Trophoblast cell (in vitro differentiated cells and primary cell): ENCODE data around the gene KBTBD4.
A peak's percentile ranks its signal among the peaks of the same experiment; 100 is the strongest.

Experiments used
- DNase-seq, 2 donors: peaks; one replicate each; pipeline ENCODE4 v3.0.0-alpha.2; 2016
- H2AFZ ChIP-seq: 2 replicates; pipeline ENCODE4 v1.6.1; 2013; ENCODE audit warnings: low read length, moderate library complexity, mild to moderate bottlenecking; ENCODE audit not compliant: insufficient read depth, poor library complexity
- H2AK5ac ChIP-seq: 2 replicates; pipeline ENCODE4 v1.6.1; 2013; ENCODE audit warnings: mild to moderate bottlenecking, low read length
- H2BK120ac ChIP-seq: 2 replicates; pipeline ENCODE4 v1.6.1; 2013; ENCODE audit warnings: low read length, mild to moderate bottlenecking, moderate library complexity; ENCODE audit not compliant: insufficient read depth, poor library complexity
- H2BK12ac ChIP-seq: 2 replicates; pipeline ENCODE4 v1.6.1; 2013; ENCODE audit warnings: mild to moderate bottlenecking, low read length, moderate library complexity
- H2BK5ac ChIP-seq: 2 replicates; pipeline ENCODE4 v1.6.1; 2013; ENCODE audit warnings: low read length, low read depth, moderate library complexity, mild to moderate bottlenecking; ENCODE audit not compliant: poor library complexity
- H3K14ac ChIP-seq: 2 replicates; pipeline ENCODE4 v1.6.1; 2013; ENCODE audit warnings: mild to moderate bottlenecking, low read length
- H3K18ac ChIP-seq: 2 replicates; pipeline ENCODE4 v1.6.1; 2013; ENCODE audit warnings: mild to moderate bottlenecking, low read length
- H3K23ac ChIP-seq: 2 replicates; pipeline ENCODE4 v1.6.1; 2013; ENCODE audit warnings: low read length
- H3K27ac ChIP-seq: 2 replicates; pipeline ENCODE4 v1.5.1; 2013; ENCODE audit warnings: low read depth, mild to moderate bottlenecking, inconsistent platforms, low read length, moderate library complexity
- H3K27me3 ChIP-seq: 2 replicates; pipeline ENCODE4 v1.6.1; 2013; ENCODE audit warnings: inconsistent platforms, mild to moderate bottlenecking, low read length, moderate library complexity; ENCODE audit not compliant: insufficient read depth
- H3K36me3 ChIP-seq, 2 experiments: 1 replicate in 1 of 2; 2 replicates in 1 of 2; pipeline ENCODE4 v1.6.1; 2013; ENCODE audit warnings: low read length in 2 of 2, mild to moderate bottlenecking in 2 of 2, moderate library complexity in 1 of 2; ENCODE audit not compliant: insufficient read depth in 2 of 2, control insufficient read depth in 1 of 2
- H3K4ac ChIP-seq: 2 replicates; pipeline ENCODE4 v1.6.1; 2013; ENCODE audit warnings: low read depth, mild to moderate bottlenecking, low read length, moderate library complexity
- H3K4me1 ChIP-seq, 2 experiments: 1 replicate in 1 of 2; 2 replicates in 1 of 2; pipeline ENCODE4 v1.6.1; 2013; ENCODE audit warnings: low read length in 2 of 2, mild to moderate bottlenecking in 2 of 2, moderate library complexity in 1 of 2; ENCODE audit not compliant: insufficient read depth in 2 of 2, control insufficient read depth in 1 of 2
- H3K4me2 ChIP-seq: 2 replicates; pipeline ENCODE4 v1.6.1; 2013; ENCODE audit warnings: inconsistent platforms, mild to moderate bottlenecking, low read length, moderate library complexity
- H3K4me3 ChIP-seq: 2 replicates; pipeline ENCODE4 v1.5.1; 2013; ENCODE audit warnings: mild to moderate bottlenecking, low read depth, low read length, inconsistent platforms
- H3K79me1 ChIP-seq: one replicate; pipeline ENCODE4 v1.6.1; 2013; ENCODE audit warnings: low read length
- H3K79me2 ChIP-seq: 2 replicates; pipeline ENCODE4 v1.6.1; 2013; ENCODE audit warnings: low read length, mild to moderate bottlenecking; ENCODE audit not compliant: control insufficient read depth, insufficient read depth, poor library complexity
- H3K9ac ChIP-seq: 2 replicates; pipeline ENCODE4 v1.6.1; 2013; ENCODE audit warnings: mild to moderate bottlenecking, low read length
- H3K9me3 ChIP-seq: 2 replicates; pipeline ENCODE4 v1.6.1; 2013; ENCODE audit warnings: low read depth, mild to moderate bottlenecking, control low read depth, inconsistent platforms, low read length; ENCODE audit not compliant: insufficient read depth
- H4K12ac ChIP-seq: 2 replicates; pipeline ENCODE4 v1.6.1; 2013; ENCODE audit warnings: low read depth, mild to moderate bottlenecking, low read length, moderate library complexity
- H4K8ac ChIP-seq: 2 replicates; pipeline ENCODE4 v1.6.1; 2013; ENCODE audit warnings: low read depth, mild to moderate bottlenecking, low read length, moderate library complexity
- H4K91ac ChIP-seq: one replicate; pipeline ENCODE4 v1.6.1; 2013; ENCODE audit warnings: low read depth, mild to moderate bottlenecking, low read length, moderate library complexity
- WGBS: extraction: QIAGEN DNeasy Blood & Tissue Kit; methylation state at CpG from one replicate; pipeline ENCODE4 v1.1.7; 2013; ENCODE audit warnings: missing lambda C conversion rate; ENCODE audit not compliant: insufficient read length, insufficient coverage; ENCODE audit errors: extremely low coverage; 5-methylcytosine and 5-hydroxymethylcytosine counted together

KBTBD4 gene

GRCh38 chr11:47571357-47571729, 7.4 kb downstream of the KBTBD4 start:
- no peak overlapping the region for H3K23ac ChIP-seq
- no peak overlapping the region for H4K91ac ChIP-seq
- no peak overlapping the region for H2BK5ac ChIP-seq
- no peak overlapping the region for H2AK5ac ChIP-seq
- no peak overlapping the region for H4K12ac ChIP-seq
- no peak overlapping the region for H3K18ac ChIP-seq
- no peaks in the 10 kb centered on the region for H3K4me1 ChIP-seq
- no peak overlapping the region for H3K14ac ChIP-seq
- no peak overlapping the region for H3K4me3 ChIP-seq
- no peaks in the 10 kb centered on the region for H3K27me3 ChIP-seq
- H2BK120ac ChIP-seq = no peak overlapping the region
- no peak overlapping the region for H3K4ac ChIP-seq
- H4K8ac ChIP-seq = no peak overlapping the region
- H3K9me3 ChIP-seq = peaks cover 3% of the 10 kb centered on the region
- no peak overlapping the region for H2AFZ ChIP-seq
- no peaks in the 10 kb centered on the region for H3K79me2 ChIP-seq
- no peak overlapping the region for H3K9ac ChIP-seq
- no peak for DNase-seq
- no CpG with 5 or more reads among the region's 4 CpGs for WGBS
- no peak overlapping the region for H2BK12ac ChIP-seq
- H3K36me3 ChIP-seq = peaks cover 26 to 37% of the 10 kb centered on the region in 2 experiments
- no peak overlapping the region for H3K27ac ChIP-seq
- no peak overlapping the region for H3K4me2 ChIP-seq
- H3K79me1 ChIP-seq = no peaks in the 10 kb centered on the region

DNA sequence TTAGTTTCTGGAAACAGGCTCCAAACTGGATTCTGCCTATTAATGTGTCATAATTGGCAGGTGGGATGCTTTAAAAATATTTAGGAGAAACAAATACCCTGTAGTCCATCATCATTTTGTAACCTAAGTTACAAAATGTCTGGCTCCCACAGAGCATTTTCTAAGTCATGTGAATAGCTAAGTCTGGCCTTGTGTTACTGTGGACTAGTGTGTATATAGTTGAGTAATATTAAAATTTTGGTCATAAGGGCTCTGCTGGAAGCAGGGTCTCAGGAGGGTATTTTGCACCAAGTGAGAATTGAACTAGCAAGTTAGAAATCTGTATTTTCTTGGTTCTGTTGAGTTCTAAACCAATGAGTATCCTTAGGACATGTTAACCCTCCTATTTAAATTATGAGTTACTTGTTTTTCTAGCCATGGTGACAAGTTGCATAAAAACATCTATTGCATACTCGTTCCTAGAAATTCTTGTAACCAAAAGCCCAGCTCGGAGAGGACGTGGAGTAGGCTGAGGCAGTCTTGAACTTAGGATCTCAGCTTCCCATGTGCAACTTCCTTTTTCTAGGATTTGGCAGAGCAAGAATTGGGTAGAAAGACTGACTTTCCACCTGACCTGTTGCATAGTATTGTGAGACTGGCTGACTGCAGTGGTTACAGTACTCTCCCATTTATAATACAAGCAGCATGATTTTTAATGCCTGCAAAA, 8.0 kb downstream of the KBTBD4 start:
- H3K23ac ChIP-seq = no peak overlapping the region
- no peak overlapping the region for H2BK5ac ChIP-seq
- no peak for DNase-seq
- no peak overlapping the region for H2AK5ac ChIP-seq
- no peak overlapping the region for H3K14ac ChIP-seq
- no CpG with 5 or more reads among the region's 3 CpGs for WGBS
- H3K79me1 ChIP-seq = peaks cover 2% of the 10 kb centered on the region
- H3K36me3 ChIP-seq = peaks cover 23 to 37% of the 10 kb centered on the region in 2 experiments
- H3K27me3 ChIP-seq = no peaks in the 10 kb centered on the region
- no peak overlapping the region for H3K4me2 ChIP-seq
- H2AFZ ChIP-seq = no peak overlapping the region
- H3K9ac ChIP-seq = no peak overlapping the region
- H3K4me1 ChIP-seq = no peaks in the 10 kb centered on the region
- peaks cover 4% of the 10 kb centered on the region for H3K79me2 ChIP-seq
- H4K8ac ChIP-seq = no peak overlapping the region
- no peak overlapping the region for H3K18ac ChIP-seq
- H2BK12ac ChIP-seq = no peak overlapping the region
- H3K9me3 ChIP-seq = peaks cover 3% of the 10 kb centered on the region
- H4K12ac ChIP-seq = no peak overlapping the region
- H3K27ac ChIP-seq = no peak overlapping the region
- no peak overlapping the region for H3K4me3 ChIP-seq
- no peak overlapping the region for H3K4ac ChIP-seq
- no peak overlapping the region for H4K91ac ChIP-seq
- no peak overlapping the region for H2BK120ac ChIP-seq

- H2AFZ ChIP-seq = no peak overlapping the region
- WGBS = no CpG with 5 or more reads among the region's 7 CpGs
These were observed 9.1 kb downstream of the KBTBD4 start for GRCh38 chr11:47569646-47570045.

GRCh38 chr11:47566149-47566698, 12.5 kb downstream of the KBTBD4 start:
- Histone ChIP-seq H3K23ac (no peak overlapping the region), H3K79me1 (peaks cover 11% of the 10 kb centered on the region), H3K18ac (peak overlapping the region; percentile 92), H3K4me3 (peak overlapping the region; percentile 87), H4K91ac (peak overlapping the region; percentile 62), H2AFZ (no peak overlapping the region), H3K27ac (no peak overlapping the region), H3K4me1 (peaks cover 0 to 4% of the 10 kb centered on the region in 2 experiments), H2BK120ac (peak overlapping the region; percentile 12), H2BK12ac (no peak overlapping the region), H3K9ac (peak overlapping the region; percentile 81), H4K8ac (peak overlapping the region; percentile 88), H3K27me3 (no peaks in the 10 kb centered on the region), H4K12ac (peak overlapping the region; percentile 73), H3K4ac (peak overlapping the region; percentile 77), H2AK5ac (no peak overlapping the region), H3K79me2 (peaks cover 12% of the 10 kb centered on the region), H3K36me3 (peaks cover 5 to 12% of the 10 kb centered on the region in 2 experiments), H3K4me2 (peak overlapping the region; percentile 90), H3K9me3 (no peaks in the 10 kb centered on the region), H3K14ac (peak overlapping the region; percentile 73), H2BK5ac (no peak overlapping the region)
- WGBS = no CpG with 5 or more reads among the region's 17 CpGs
- peak; percentile 32 to 55 for DNase-seq

More at GRCh38 chr11:47569646-47570045, 9.1 kb downstream of the KBTBD4 start:
- Histone ChIP-seq H3K4me2 (no peak overlapping the region), H3K18ac (no peak overlapping the region), H3K14ac (no peak overlapping the region), H3K4me1 (peaks cover 0 to 4% of the 10 kb centered on the region in 2 experiments), H3K27ac (no peak overlapping the region), H3K9me3 (peaks cover 3% of the 10 kb centered on the region), H3K4me3 (no peak overlapping the region), H3K4ac (no peak overlapping the region), H3K36me3 (peaks cover 20 to 35% of the 10 kb centered on the region in 2 experiments), H2AK5ac (no peak overlapping the region), H4K91ac (no peak overlapping the region), H3K79me2 (peaks cover 12% of the 10 kb centered on the region), H2BK5ac (no peak overlapping the region), H3K9ac (no peak overlapping the region), H3K23ac (no peak overlapping the region), H3K27me3 (no peaks in the 10 kb centered on the region), H2BK12ac (no peak overlapping the region), H3K79me1 (peaks cover 11% of the 10 kb centered on the region), H2BK120ac (no peak overlapping the region), H4K12ac (no peak overlapping the region), H4K8ac (no peak overlapping the region)
- no peak for DNase-seq
